Frontal cortex (tissue), 4 donors: ENCODE measurements around the gene SNX21. TPM values are rescaled to one million over a fixed set of nuclear protein-coding genes. Genes with fewer than 3 reads are reported as not detected.
"Not testable (repeated sequence)": the region's sequence is repeated elsewhere in the genome, so short reads cannot be mapped to it uniquely, and the experiment has no call there.

ENCODE experiments used
- DNase-seq, 2 donors: peaks; one replicate each; pipeline ENCODE4 v3.0.0; 2012; ENCODE audit warnings: low spot score in 2 of 2
- FAIRE-seq: peaks from 2 replicates; lab custom pipeline; 2012; peaks lifted over from hg19 to GRCh38; lab: Jason Lieb, UNC
- total RNA-seq: library from RNA; depleted of rRNA; stranded (reverse); fragments of >200 nt; gene quantifications from one replicate; pipeline ENCODE4 v1.2.3, GENCODE V29; 2014
- donor health status: control.
- donor health status: control.
- donor health status: control.

The SNX21 gene
- total RNA-seq, 1 donor from 2014 or later = 15.5 TPM

GRCh38 chr20:45873409-45874103 lies 40.0 kb downstream of the SNX21 start:
- no peak for FAIRE-seq

GRCh38 chr20:45874104-45874481 lies 40.5 kb downstream of the SNX21 start:
- not testable (repeated sequence) for FAIRE-seq, DNase-seq

More at GRCh38 chr20:45873409-45874103, 40.0 kb downstream of the SNX21 start:
- no peak for DNase-seq

DNA sequence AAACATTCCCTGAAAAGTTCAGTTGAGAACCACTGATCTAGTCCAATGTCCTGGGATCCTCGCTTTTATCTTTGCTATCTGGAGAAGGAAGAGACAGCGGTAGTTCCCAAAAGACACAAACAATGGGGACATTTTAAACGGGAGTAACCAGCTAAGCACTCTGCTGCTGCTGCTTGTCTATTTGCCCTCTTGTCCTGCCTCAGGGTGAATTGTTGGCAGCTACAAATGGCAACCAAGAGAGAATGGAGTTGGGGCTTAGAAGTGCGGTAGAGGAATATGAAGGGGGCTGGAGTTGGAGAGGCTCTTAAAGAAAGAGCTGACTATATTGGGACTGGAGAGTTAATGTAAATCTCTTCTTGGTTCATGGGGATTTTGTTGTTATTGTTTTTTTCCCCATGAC lies 41.0 kb downstream of the SNX21 start:
- FAIRE-seq = no peak
- no peak for DNase-seq

- FAIRE-seq = no peak
- no peak for DNase-seq
Measured at GRCh38 chr20:45878076-45878761, 44.6 kb downstream of the SNX21 start.

- peak; percentile 92 for FAIRE-seq
Measured at GRCh38 chr20:45880988-45881788, 47.6 kb downstream of the SNX21 start, which contains the start of gene ZSWIM1. TSS of gene ZSWIM1 (plus strand) at chr20:45881227. CDS start at chr20:45882593, 1,366 bp downstream.

DNA sequence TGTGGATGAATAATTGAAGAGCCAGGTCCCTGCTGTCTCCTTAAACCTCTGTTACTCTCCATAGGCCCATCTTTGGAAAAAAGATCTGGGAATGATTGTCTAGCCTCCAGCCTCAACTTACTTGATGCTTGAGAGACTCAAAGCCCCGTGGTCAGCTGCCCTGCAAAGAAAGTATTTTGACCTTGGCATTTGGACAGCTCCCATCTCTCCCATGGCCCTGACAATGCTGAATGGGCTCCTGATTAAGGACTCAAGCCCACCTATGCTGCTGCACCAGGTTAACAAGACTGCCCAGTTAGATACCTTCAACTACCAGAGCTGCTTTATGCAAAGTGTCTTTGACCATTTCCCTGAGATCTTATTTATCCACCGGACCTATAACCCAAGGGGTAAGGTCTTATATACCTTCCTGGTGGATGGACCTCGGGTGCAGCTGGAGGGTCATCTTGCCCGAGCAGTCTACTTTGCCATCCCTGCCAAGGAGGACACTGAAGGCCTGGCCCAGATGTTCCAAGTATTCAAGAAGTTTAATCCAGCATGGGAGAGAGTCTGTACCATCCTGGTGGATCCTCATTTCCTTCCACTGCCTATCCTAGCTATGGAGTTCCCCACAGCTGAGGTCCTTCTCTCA lies 49.0 kb downstream of the SNX21 start:
- FAIRE-seq = no peak
- DNase-seq = no peak

More at GRCh38 chr20:45880988-45881788, 47.6 kb downstream of the SNX21 start, which contains the start of gene ZSWIM1:
- peak; percentile 85 to 94 for DNase-seq

- DNase-seq (no peak), FAIRE-seq (no peak)
Measured at GRCh38 chr20:45883100-45883469, 49.5 kb downstream of the SNX21 start.

- DNase-seq (no peak), FAIRE-seq (no peak)
Measured at GRCh38 chr20:45886590-45887345, 53.2 kb downstream of the SNX21 start.

GRCh38 chr20:45887346-45887715 lies 53.7 kb downstream of the SNX21 start, which contains the start of gene SPATA25:
TSS of gene SPATA25 (minus strand) at chr20:45887622. CDS start at chr20:45887590, 32 bp downstream.
- DNase-seq = no peak
- no peak for FAIRE-seq

GRCh38 chr20:45888681-45889080 lies 55.1 kb downstream of the SNX21 start:
- no peak for FAIRE-seq
- no peak for DNase-seq

DNA sequence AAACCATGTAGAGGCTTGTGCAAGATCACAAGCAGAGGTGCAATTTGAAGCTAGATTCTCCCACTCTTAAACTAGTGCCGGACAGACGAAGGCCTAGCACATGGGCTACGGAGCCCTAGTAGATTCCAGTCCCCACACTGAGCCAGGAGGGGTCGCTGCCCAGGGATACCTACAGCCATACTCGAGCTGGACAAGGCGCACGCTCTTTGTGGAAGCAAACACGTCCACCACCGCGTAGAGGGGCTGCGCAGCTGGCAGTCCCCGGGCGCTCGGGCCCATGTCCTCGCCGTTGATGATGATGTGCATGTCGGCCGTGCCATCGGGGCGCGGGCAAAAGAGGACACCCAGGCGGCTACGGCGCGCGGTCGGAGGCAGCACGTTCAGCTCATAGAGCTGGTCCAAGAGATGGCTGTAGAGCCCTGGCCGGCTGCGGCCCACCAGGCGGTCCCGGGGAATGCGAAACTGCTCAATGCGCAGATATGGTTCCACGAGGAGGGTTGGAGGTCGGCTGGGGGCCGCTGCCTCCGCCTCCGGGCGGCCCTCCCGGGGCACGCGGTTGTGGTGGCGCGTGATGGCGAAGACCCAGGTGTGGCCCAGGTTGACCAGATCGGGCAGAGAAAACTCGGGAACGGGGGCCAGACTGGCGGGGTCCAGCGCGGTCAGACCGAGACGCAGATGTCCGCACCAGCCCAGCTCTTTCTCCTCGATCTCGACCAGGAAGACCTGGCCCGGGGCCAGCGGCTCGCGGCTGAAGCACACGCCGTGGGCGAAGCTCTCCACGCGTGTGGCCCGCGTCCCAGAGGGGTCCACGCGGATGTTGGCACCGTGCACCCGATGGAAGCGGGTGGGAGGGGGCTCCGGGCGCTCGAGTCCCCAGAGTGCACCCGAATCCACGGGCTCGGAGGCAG lies 56.7 kb downstream of the SNX21 start:
- DNase-seq (peak; percentile 66 to 69), FAIRE-seq (no peak)

DNA sequence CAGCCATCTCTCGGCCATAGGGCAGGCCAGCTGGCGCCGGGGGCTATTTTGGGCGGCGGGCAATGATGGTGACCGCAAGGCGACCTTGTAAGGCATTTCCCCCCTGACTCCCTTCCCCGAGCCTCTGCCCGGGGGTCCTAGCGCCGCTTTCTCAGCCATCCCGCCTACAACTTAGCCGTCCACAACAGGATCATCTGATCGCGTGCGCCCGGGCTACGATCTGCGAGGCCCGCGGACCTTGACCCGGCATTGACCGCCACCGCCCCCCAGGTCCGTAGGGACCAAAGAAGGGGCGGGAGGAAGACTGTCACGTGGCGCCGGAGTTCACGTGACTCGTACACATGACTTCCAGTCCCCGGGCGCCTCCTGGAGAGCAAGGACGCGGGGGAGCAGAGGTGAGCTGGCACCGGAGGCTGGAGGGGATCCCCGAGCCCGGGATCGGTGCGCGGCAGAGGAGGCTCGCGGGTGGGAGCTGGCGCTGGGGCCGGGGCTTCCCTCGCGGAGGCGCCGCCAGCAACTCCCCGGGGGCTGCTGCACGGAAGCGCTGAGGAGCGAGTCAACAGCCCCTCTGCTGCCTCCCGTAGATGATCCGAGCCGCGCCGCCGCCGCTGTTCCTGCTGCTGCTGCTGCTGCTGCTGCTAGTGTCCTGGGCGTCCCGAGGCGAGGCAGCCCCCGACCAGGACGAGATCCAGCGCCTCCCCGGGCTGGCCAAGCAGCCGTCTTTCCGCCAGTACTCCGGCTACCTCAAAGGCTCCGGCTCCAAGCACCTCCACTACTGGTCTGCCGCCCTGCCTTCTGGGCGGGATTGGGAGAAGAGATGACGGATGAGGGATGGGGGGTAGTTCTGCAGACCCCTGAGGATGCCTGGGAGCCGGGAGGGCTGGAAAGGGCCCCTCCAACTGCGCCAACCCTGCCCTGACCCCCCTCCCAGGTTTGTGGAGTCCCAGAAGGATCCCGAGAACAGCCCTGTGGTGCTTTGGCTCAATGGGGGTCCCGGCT lies 57.7 kb downstream of the SNX21 start, which contains the start of the genes CTSA and NEURL2:
TSS of gene CTSA (plus strand) at position 351 of the 999 bp plus-strand sequence. CDS start at position 585, 234 bp downstream.
TSS of gene NEURL2 (minus strand) at position 224 of the 999 bp plus-strand sequence. CDS start at position 7, 217 bp downstream.
- peak; percentile 99 for DNase-seq
- FAIRE-seq = no peak

- FAIRE-seq (no peak), DNase-seq (peak; percentile 49 to 58)
Measured at GRCh38 chr20:45892049-45892825, 58.6 kb downstream of the SNX21 start.
